Endothelial cell of umbilical vein (primary cell): Measurements from ENCODE around the gene DAPK3.

Experiments used
- POLR2A ChIP-seq: IDR thresholded peaks from 2 replicates; pipeline ENCODE4 v1.6.1; 2012; ENCODE audit warnings: low read depth, mild to moderate bottlenecking, control low read depth, low read length
- TF ChIP-seq, protein P1 (sequence below), 2 donors: IDR thresholded peaks; 1 replicate in 1 of 2; 2 replicates in 1 of 2; pipeline ENCODE4 v1.5.1; 2011; ENCODE audit warnings: low read length in 2 of 2, mild to moderate bottlenecking in 2 of 2, moderate library complexity in 2 of 2, control low read depth in 1 of 2, inconsistent platforms in 1 of 2, low read depth in 1 of 2; ENCODE audit not compliant: insufficient read depth in 1 of 2; ENCODE audit errors: extremely low read depth in 1 of 2

DNA sequence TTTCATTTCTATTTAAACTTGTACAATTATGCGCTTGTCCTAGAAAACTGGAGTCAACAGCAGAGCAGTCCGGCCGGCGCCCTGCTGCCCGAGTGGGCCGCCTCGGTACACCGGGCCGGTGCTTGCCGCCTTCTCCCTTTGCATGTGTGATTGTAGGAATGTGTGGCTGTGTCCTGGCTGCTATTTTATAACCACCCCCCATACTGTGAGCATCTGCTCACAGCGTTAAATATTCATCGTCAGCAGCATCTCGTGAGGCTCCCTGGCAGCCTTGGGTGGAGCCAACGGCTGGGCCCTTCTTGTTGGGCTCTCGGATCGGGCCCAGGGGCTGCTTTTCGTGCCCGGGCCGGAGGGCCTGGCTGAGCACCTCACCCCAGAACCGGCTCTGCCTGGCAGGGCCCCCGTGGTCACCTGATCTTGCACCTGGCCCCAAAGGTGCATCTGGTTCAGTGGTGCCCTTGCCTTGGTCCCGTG is 47.3 kb upstream of the DAPK3 start:
- no peak for TF ChIP-seq POLR2A
- TF ChIP-seq, protein P1, sequence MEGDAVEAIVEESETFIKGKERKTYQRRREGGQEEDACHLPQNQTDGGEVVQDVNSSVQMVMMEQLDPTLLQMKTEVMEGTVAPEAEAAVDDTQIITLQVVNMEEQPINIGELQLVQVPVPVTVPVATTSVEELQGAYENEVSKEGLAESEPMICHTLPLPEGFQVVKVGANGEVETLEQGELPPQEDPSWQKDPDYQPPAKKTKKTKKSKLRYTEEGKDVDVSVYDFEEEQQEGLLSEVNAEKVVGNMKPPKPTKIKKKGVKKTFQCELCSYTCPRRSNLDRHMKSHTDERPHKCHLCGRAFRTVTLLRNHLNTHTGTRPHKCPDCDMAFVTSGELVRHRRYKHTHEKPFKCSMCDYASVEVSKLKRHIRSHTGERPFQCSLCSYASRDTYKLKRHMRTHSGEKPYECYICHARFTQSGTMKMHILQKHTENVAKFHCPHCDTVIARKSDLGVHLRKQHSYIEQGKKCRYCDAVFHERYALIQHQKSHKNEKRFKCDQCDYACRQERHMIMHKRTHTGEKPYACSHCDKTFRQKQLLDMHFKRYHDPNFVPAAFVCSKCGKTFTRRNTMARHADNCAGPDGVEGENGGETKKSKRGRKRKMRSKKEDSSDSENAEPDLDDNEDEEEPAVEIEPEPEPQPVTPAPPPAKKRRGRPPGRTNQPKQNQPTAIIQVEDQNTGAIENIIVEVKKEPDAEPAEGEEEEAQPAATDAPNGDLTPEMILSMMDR (IDR thresholded peaks at IDR 0.05; ENCODE audit: extremely low read depth in 1 of 2, insufficient read depth in 1 of 2, low read depth in 1 of 2, low read length in 2 of 2): no peak
